ENCODE results near the gene PDE4D.

GRCh38 chr5:59002162-59002825, 891.2 kb downstream of the PDE4D start:
- TF ChIP-seq CTCF (optimal IDR thresholded peaks at IDR 0.05 in 1 of 3, IDR thresholded peaks at IDR 0.05 in 1 of 3, conservative IDR thresholded peaks at IDR 0.05 in 1 of 3; ENCODE audit: extremely low read depth in 1 of 3, insufficient read depth in 2 of 3, low read length in 3 of 3) (no peak), EZH2 (IDR thresholded peaks at IDR 0.05; ENCODE audit: low read length) (no peak)
